ENCODE measurements around the gene SREBF1.

Gene SREBF1

DNA sequence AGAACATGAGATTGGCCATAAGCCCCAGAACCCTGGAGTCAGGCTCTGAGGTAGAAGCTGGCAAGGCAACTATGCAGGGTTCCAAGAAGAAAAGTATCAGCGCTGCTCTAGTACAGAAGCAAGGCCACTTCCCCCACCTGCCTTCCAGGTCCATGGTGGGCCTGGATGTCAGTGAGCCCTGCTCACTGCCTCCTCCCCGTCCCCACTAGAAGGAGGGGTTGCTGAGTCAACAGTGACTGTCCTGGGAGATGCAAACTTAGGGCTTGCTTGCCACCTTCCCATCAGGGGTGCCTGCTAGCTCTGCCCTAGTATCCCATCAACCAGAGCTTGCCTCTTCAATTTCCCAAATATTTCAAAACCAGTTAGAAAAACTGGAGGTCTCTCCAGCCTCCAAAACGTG lies 29.6 kb upstream of the SREBF1 start:
- Histone ChIP-seq H3K36me3 (no peaks in the 10 kb centered on the region; the same call in 1 of the 2 replicates), H3K27me3 (ENCODE audit: insufficient read depth, low read depth, severe bottlenecking) (no peaks in the 10 kb centered on the region), H3K27ac (no peak overlapping the region), H3K4me3 (ENCODE audit: low read depth, low read length) (no peak overlapping the region), H3K9me3 (ENCODE audit: severe bottlenecking) (no peaks in the 10 kb centered on the region)
- DNase-seq: no peak
- TF ChIP-seq, protein P1, sequence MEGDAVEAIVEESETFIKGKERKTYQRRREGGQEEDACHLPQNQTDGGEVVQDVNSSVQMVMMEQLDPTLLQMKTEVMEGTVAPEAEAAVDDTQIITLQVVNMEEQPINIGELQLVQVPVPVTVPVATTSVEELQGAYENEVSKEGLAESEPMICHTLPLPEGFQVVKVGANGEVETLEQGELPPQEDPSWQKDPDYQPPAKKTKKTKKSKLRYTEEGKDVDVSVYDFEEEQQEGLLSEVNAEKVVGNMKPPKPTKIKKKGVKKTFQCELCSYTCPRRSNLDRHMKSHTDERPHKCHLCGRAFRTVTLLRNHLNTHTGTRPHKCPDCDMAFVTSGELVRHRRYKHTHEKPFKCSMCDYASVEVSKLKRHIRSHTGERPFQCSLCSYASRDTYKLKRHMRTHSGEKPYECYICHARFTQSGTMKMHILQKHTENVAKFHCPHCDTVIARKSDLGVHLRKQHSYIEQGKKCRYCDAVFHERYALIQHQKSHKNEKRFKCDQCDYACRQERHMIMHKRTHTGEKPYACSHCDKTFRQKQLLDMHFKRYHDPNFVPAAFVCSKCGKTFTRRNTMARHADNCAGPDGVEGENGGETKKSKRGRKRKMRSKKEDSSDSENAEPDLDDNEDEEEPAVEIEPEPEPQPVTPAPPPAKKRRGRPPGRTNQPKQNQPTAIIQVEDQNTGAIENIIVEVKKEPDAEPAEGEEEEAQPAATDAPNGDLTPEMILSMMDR (IDR thresholded peaks at IDR 0.05; ENCODE audit: low read depth, low read length): no peak

DNA sequence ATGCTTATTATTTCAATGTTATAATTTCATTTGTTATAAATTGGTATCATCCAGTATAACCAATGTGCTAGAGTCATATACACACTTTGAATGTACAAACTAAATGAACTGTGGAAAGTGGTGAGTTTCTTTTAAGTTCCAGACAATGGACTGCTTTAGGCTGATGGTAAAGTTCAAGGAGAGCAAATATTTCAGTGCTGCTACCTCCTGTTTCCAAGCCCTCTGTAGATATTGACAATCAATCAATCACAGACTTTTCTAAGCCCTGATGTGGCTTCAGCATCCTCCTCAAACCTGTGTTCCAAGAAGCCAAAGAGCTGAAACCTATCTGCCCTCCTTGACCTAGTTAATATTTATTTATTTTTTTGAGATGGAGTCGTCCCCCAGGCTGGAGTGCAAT lies 28.2 kb upstream of the SREBF1 start:
- no peak for DNase-seq
- TF ChIP-seq, protein P1 (IDR thresholded peaks at IDR 0.05; ENCODE audit: low read depth, low read length): no peak
- H3K27ac ChIP-seq: no peak overlapping the region
- no peaks in the 10 kb centered on the region; the same call in 1 of the 2 replicates for H3K36me3 ChIP-seq
- no peak overlapping the region for H3K4me3 ChIP-seq (ENCODE audit: low read depth, low read length)
- no peaks in the 10 kb centered on the region for H3K27me3 ChIP-seq (ENCODE audit: insufficient read depth, low read depth, severe bottlenecking)
- H3K9me3 ChIP-seq (ENCODE audit: severe bottlenecking): no peaks in the 10 kb centered on the region

DNA sequence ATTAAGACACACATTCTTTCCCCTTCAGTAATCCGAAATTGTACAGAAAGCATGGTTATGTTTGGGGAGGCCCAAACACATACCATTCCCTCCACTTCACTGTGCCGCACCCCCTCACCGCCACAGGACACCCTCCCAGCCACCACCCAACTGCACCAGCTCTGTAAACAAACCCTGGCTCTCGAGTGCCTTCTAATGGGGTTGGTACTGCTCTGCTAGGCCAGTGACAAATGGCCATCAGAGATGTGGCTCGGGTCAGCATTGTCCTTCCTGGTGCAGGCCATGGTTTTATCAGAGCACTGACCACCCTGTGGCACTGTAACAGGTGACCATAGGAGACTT lies 24.0 kb upstream of the SREBF1 start:
- no peak for DNase-seq
- no peaks in the 10 kb centered on the region for H3K27me3 ChIP-seq (ENCODE audit: insufficient read depth, low read depth, severe bottlenecking)
- H3K9me3 ChIP-seq (ENCODE audit: severe bottlenecking): no peaks in the 10 kb centered on the region
- TF ChIP-seq, protein P1 (IDR thresholded peaks at IDR 0.05; ENCODE audit: low read depth, low read length): no peak
- no peaks in the 10 kb centered on the region for H3K36me3 ChIP-seq
- no peak overlapping the region for H3K27ac ChIP-seq
- no peak overlapping the region for H3K4me3 ChIP-seq (ENCODE audit: low read depth, low read length)

DNA sequence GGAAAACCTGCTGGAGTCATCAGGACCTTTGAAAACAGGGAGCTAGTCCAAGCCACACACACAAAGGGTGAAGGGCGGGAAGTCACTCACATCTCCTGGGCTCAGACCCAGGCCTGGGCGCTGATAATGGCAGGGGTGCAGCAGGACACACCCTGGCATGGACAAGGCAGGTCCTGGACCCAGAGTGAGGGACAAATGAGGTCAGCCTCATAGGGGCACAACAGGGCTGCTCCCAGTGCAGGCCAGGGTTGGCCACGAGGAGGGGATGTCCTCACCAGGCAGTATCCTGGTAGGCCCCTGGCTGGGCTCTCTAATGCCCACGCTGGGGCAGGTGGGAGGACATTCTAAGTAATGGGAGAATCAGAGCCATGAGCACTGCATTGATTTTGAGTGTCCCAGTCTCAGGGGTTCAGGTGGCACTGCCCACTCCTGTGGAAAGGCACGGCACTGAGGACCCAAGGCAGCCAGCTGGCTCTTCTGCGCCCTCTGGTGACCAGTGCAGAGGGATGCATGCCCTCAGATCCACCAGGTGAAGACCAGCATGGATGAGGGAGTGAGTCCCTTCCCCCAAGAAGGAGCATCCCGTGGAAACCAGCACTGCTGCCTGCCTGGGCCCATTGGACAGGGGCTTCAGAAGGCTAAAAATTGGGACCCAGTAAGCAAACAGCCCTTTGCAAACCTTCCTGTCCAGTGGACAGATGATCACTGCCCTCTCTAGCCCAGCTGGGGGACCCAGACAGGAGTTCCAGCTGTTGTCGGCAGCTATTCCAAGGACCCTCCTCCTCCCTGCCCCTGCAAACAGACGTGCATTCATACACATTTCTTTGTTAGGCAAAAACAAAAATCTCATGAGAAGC lies 23.4 kb upstream of the SREBF1 start:
- no peaks in the 10 kb centered on the region for H3K36me3 ChIP-seq
- H3K9me3 ChIP-seq (ENCODE audit: severe bottlenecking): no peaks in the 10 kb centered on the region
- H3K4me3 ChIP-seq (ENCODE audit: low read depth, low read length): no peak overlapping the region
- TF ChIP-seq, protein P1 (IDR thresholded peaks at IDR 0.05; ENCODE audit: low read depth, low read length): peak; percentile 98
- no peak overlapping the region for H3K27ac ChIP-seq
- no peaks in the 10 kb centered on the region for H3K27me3 ChIP-seq (ENCODE audit: insufficient read depth, low read depth, severe bottlenecking)
- peak; percentile 60 for DNase-seq

DNA sequence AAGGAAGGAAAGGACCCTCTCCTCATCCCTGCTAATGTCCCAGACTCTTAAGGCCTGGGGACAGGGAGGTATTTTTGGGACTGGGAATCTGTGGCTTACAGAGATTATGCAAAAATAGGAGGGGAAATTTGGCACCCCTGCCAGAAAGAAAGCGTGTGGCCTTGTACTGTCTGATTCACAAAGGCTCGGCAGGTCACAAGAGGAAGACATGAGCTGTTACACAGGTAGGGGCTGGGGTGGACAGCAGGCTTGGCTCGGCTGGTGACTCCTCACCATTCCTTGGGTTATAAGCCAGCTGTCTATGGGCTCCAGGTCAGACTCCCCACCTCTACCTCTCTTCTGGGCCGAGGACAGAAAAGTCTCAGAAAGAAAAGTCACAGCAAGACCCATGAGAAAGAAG lies 20.7 kb upstream of the SREBF1 start:
- Histone ChIP-seq H3K36me3 (no peaks in the 10 kb centered on the region), H3K27me3 (ENCODE audit: insufficient read depth, low read depth, severe bottlenecking) (no peaks in the 10 kb centered on the region), H3K4me3 (ENCODE audit: low read depth, low read length) (no peak overlapping the region), H3K27ac (no peak overlapping the region), H3K9me3 (ENCODE audit: severe bottlenecking) (no peaks in the 10 kb centered on the region)
- TF ChIP-seq, protein P1 (IDR thresholded peaks at IDR 0.05; ENCODE audit: low read depth, low read length): no peak
- no peak for DNase-seq

DNA sequence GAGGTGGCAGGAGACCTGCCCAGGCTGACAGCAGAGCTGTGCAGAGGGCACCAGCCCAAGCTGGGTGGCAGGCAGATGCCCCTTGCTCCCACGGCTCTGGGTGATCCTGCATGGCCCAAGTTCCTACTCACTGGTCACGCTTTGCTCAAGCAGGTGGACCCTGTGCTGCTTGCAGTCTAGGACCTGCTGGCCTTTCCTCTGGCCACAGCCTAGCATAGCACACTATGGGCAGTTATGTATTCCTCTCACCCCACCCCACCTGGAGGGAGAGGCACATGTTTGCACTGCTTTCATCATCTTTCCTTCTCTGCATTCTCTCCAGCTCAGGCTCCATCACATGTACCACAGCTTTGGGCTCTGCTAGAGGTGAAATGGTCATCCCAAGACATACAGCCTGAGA lies 19.6 kb upstream of the SREBF1 start:
- H3K9me3 ChIP-seq (ENCODE audit: severe bottlenecking): no peaks in the 10 kb centered on the region
- no peak overlapping the region for H3K4me3 ChIP-seq (ENCODE audit: low read depth, low read length)
- no peaks in the 10 kb centered on the region for H3K36me3 ChIP-seq
- no peaks in the 10 kb centered on the region for H3K27me3 ChIP-seq (ENCODE audit: insufficient read depth, low read depth, severe bottlenecking)
- no peak overlapping the region for H3K27ac ChIP-seq
- no peak for DNase-seq
- TF ChIP-seq, protein P1 (IDR thresholded peaks at IDR 0.05; ENCODE audit: low read depth, low read length): no peak

Measured in WERI-Rb-1 (cell line).